ENCODE measurements around the gene RXFP2.

Gene RXFP2

DNA sequence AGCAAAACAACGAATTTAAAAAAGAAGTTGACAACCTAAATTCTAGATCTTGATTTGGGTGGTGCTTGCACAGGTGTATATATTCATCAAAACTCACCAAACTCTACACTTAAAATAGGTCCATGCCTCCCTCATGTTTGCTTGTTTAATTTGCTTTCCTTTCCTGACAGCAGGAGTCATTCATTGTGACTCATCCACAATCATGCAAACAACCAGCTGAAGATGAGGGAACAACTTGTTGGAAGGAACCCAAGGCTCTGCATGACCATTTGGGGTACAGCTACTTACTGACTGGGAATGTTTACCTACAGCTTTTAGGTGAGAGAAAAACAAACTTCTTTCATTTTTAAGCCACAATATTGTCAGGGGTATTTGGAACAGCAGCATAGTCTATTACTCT, 96.6 kb downstream of the RXFP2 start:
- DNase-seq, result no peak

DNA sequence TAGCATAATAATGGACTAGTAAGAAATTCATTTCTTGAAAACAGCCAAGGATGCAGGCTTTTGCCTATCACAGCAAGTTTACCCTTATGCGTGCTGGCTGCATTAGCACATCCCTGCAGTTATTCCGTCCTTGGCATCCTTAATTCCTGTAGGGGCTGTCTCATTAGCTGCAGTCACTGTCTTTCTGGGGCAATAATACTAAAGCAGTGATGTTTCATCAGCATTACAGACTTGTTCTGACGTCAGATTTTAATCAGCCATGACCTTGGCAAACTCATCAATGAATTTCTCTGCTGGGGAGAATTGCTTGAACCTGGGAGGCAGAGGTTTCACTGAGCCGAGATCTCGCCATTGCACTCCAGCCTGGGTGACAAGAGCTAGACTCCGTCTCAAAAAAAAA, 103.7 kb downstream of the RXFP2 start:
- DNase-seq, result no peak

DNA sequence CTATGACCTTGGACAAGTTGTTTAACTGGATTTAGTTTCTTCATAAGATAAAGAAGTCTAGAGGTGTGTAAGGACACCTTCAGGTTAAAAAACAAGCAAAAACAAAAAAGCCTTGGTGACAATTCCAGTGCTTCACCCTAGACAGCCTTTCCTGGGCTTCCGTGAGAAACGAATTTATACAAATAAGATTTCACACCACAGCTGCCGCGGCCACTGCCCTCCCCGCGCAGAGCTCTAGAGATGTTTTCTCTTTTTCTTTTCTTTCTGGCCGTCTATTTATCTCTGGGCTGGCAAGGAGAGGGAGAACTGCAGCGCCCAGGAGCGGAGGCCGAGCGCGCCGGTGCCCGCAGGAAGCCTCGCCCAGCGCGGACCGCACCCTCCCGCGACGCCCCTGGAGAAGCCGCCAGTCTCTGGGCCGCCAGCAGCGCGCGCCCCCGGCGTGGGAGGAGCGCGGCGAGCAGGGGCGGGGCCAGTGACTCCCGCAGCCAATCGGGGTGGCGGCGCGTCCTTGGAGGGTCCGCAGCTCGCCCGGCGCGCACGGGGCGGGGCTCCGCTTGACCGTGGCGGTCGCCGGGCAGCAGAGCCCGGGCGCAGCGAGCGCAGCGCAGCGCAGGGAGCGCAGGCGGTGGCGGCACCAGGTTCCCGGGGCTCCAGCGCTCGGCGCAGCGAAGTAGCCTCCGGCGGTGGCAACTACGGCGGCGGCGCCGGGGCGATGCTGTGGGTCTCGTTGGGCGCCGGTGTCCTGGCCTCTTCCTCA, 107.0 kb downstream of the RXFP2 start:
- peak; percentile 88 to 92 for DNase-seq

DNA sequence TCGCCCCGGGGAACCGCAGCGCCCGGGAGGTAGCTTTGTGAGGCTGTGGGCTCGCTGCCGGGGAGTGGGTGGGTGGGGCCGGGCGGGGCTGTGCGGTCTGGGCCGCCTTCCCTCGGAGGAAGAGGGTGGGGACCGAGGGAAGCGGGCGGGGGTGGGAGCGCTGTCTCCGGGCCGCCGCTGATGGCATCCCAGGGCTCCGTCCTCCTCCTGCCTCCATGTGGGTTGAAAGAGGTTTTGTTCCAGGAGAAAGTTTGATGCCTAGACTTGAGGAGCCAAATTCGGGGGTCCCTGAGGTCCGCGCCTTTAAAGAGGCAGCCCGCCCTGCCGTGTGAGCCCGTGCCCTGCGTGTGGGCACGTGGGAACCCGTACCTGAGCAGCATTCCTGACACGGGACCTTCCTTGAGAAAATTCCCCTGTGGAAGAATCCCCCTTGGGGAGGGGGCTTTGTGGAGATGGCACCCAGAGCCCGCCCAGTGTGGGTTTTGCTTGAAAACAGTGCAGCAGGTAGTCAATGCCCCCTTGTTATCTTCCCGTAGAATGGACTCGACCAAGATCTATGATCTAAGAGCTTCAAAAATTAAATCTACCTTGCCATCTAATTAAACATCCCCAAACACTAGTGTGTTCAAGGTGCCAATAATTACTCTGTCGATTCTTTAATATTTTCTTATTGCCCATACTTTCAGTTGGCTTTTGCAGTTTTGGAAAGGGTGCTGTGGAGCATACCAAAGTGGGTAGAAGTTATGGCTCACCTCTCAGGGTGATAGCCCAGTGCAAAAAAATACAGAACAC, 107.8 kb downstream of the RXFP2 start:
- no peak for DNase-seq

DNA sequence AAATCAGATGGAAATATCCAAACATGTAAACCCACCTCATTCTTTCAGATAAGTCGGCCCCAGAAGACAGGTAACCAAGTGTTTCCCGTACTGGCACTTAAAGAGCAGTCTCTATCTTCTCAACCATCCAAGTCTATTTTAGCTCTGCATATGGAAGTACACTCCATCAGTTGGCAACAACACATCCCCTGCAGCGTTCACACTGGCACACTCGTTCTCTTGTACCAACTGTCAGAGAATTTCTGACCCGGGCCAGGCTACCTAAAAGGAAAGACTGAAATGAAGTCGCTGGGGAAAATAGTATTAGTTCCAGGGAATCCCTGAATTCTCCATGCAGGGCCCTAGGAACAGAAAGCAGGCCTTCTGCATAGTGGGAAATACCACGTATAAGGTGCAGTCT, 109.3 kb downstream of the RXFP2 start:
- no peak for DNase-seq

DNA sequence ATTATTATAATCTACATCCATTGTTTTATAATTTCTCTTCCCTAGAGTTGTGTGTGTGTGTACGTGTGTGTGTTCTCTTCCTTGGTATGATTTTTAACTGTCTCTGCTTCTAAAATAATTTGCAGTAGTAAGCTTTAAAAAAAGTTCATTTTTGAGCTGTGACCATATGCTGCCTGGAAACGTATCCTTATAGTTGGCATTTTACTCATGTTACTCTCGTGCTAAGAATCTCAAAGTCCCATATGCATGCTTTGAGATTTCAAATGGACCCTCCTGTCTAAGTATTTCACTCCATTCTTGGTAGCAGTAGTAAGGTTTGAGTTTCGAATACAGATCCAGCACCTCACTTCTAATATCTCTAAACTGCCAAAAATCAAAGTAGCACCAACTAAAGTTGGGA, 109.9 kb downstream of the RXFP2 start:
- DNase-seq, result no peak

DNA sequence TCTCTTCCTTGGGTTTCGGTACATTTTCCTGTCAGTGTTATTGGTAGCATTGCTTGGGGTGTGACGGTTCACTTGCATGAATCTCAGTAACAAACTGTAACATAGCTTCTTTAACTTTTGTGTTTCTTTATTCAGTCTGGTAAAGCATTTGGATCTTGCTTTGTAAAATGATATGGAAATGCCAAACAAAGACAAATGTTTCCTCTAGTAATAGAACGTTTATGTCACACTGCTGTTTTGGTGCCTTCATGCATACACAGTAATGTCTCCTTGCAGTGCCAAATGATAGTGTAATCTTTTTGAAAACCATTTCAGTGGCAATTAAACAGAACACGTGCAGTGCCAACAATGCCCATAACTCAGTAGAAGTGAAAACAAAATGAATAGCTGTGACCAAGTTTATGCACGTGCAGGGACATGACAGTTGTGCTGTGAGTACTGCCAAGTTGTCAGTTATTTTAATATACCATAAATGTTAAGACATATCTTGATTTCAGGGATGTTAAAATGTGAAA, 110.8 kb downstream of the RXFP2 start:
- DNase-seq, result no peak

DNA sequence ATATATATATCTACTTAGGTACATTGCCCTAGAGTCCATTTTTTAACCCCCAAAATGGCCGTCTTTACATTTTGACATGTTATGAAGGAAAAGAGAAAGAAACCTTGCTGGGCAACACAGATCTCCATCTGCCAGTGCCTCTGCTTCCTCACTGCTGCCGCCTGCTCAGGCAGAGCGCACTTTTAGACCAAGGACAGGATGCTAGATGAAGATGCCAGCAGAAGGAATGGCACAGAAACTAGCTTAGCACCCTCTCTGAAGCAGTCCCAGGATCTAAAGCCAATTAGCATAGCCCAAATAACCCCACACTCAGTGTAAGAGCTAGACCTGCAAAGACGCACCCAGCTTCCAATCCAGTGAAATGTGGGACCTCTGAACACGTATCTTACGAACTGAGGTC, 111.9 kb downstream of the RXFP2 start:
- DNase-seq, result no peak
